ENCODE results near the gene LACTBL1.

DNA sequence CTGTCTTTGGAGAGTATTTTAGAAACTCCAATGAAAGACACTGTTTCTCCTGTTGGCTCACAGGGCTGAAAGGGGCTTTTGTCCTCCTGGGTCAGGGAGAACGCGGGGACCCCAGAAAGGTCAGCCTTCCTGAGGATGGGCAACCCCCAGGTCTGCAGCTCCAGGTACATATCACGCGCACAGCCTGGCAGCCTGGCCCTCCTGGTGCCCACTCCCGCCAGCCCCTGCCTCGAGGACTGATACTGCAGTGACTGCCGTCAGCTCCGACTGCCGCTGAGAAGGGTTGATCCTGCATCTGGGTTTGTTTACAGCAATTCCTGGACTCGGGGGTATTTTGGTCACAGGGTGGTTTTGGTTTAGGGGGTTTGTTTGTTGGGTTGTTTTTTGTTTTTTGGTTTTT, 58.5 kb downstream of the LACTBL1 start:
- TF ChIP-seq CTCF (IDR thresholded peaks at IDR 0.05) (no peak), POLR2A (IDR thresholded peaks at IDR 0.05) (no peak)

Data from uterus (tissue), 2 donors.